Activated B cell treated with CpG ODN at 0.5 μM for 24 hours (primary cell): ENCODE data around the gene YJEFN3. TPM values are rescaled to one million over a fixed set of nuclear protein-coding genes. Genes with fewer than 3 reads are reported as not detected.

Experiments
- ATAC-seq: fragments of 200-7000 bp; cut with Tn5 transposase; one replicate; pipeline ENCODE4 v1.10.0; 2021; ENCODE audit warnings: low read depth, mild to moderate bottlenecking, moderate library complexity
- CTCF ChIA-PET: fragments of 350-600 bp; sonication (Branson Sonifier 250); formaldehyde crosslinking; loops from one replicate; lab custom pipeline; 2021; ENCODE audit warnings: antibody characterized with exemption; lab: Charles Lee
- POLR2A ChIA-PET: fragments of 350-600 bp; sonication (Branson Sonifier 250); formaldehyde crosslinking; loops from one replicate; lab custom pipeline; 2021; ENCODE audit warnings: antibody characterized with exemption; lab: Charles Lee
- DNase-seq: peaks from one replicate; pipeline ENCODE4 v3.0.0; 2022
- H3K27ac Mint-ChIP-seq: one replicate; pipeline ENCODE4 v1.8.0; 2020; ENCODE audit warnings: mixed read lengths
- H3K27me3 Mint-ChIP-seq: one replicate; pipeline ENCODE4 v1.8.0; 2021; ENCODE audit warnings: mixed read lengths
- H3K36me3 Mint-ChIP-seq: one replicate; pipeline ENCODE4 v1.8.0; 2021; ENCODE audit warnings: low read depth, mixed read lengths
- H3K4me1 Mint-ChIP-seq: one replicate; pipeline ENCODE4 v1.8.0; 2021; ENCODE audit warnings: mixed read lengths
- H3K4me3 Mint-ChIP-seq: one replicate; pipeline ENCODE4 v1.8.0; 2020; ENCODE audit warnings: mild to moderate bottlenecking, mixed read lengths
- H3K9me3 Mint-ChIP-seq: one replicate; pipeline ENCODE4 v1.8.0; 2020; ENCODE audit warnings: mixed read lengths
- CTCF ChIP-seq: fragments of 200-600 bp; IDR thresholded peaks from one replicate; pipeline ENCODE4 v1.8.0; 2022; ENCODE audit warnings: antibody characterized with exemption, mild to moderate bottlenecking
- intact Hi-C: fragments of 100-400 bp; cut with micrococcal nuclease; formaldehyde crosslinking; loops from one replicate; pipeline ENCODE4 v1.15.1; 2024
- total RNA-seq: library from RNA; stranded (reverse); gene quantifications from 2 replicates; pipeline ENCODE4 v1.2.3, GENCODE V29; 2022

Gene YJEFN3
- total RNA-seq, 1 donor from 2014 or later, result 9.1 TPM

GRCh38 chr19:19499272-19499995 is 29.3 kb upstream of the YJEFN3 start:
- no peaks in the 10 kb centered on the region for H3K27me3 Mint-ChIP-seq
- H3K27ac Mint-ChIP-seq, result no peak overlapping the region
- intact Hi-C loops, result no loop called here
- no peaks in the 10 kb centered on the region for H3K4me1 Mint-ChIP-seq
- ATAC-seq (no peak), DNase-seq (no peak)
- H3K36me3 Mint-ChIP-seq, result peaks cover 91% of the 10 kb centered on the region
- H3K4me3 Mint-ChIP-seq, result no peak overlapping the region
- ChIA-PET POLR2A (no interaction called here), CTCF (no interaction called here)
- no peak for TF ChIP-seq CTCF
- H3K9me3 Mint-ChIP-seq, result no peaks in the 10 kb centered on the region

- H3K27me3 Mint-ChIP-seq, result no peaks in the 10 kb centered on the region
- H3K9me3 Mint-ChIP-seq, result no peaks in the 10 kb centered on the region
- no peaks in the 10 kb centered on the region for H3K4me1 Mint-ChIP-seq
Measured at GRCh38 chr19:19500975-19501644, 27.6 kb upstream of the YJEFN3 start.

GRCh38 chr19:19501798-19502197 is 26.9 kb upstream of the YJEFN3 start:
- CTCF ChIA-PET, result no interaction called here
- Mint-ChIP-seq H3K36me3 (peaks cover 92% of the 10 kb centered on the region), H3K27ac (no peak overlapping the region)

More at GRCh38 chr19:19500975-19501644, 27.6 kb upstream of the YJEFN3 start:
- ATAC-seq (no peak), DNase-seq (no peak)
- Mint-ChIP-seq H3K36me3 (peaks cover 92% of the 10 kb centered on the region), H3K27ac (no peak overlapping the region), H3K4me3 (no peak overlapping the region)
- intact Hi-C loops, result no loop called here
- ChIA-PET CTCF (no interaction called here), POLR2A (no interaction called here)
- no peak for TF ChIP-seq CTCF

GRCh38 chr19:19502281-19502680 is 26.4 kb upstream of the YJEFN3 start:
- Mint-ChIP-seq H3K9me3 (no peaks in the 10 kb centered on the region), H3K4me3 (no peak overlapping the region), H3K36me3 (peaks cover 90% of the 10 kb centered on the region), H3K27me3 (no peaks in the 10 kb centered on the region), H3K27ac (no peak overlapping the region), H3K4me1 (no peaks in the 10 kb centered on the region)
- ChIA-PET POLR2A (no interaction called here), CTCF (no interaction called here)
- no peak for TF ChIP-seq CTCF
- ATAC-seq (no peak), DNase-seq (no peak)
- intact Hi-C loops, result no loop called here

More at GRCh38 chr19:19501798-19502197, 26.9 kb upstream of the YJEFN3 start:
- Mint-ChIP-seq H3K9me3 (no peaks in the 10 kb centered on the region), H3K27me3 (no peaks in the 10 kb centered on the region), H3K4me3 (no peak overlapping the region), H3K4me1 (no peaks in the 10 kb centered on the region)
- POLR2A ChIA-PET, result no interaction called here
- DNase-seq (no peak), ATAC-seq (no peak)
- TF ChIP-seq CTCF, result no peak
- intact Hi-C loops, result no loop called here

- Mint-ChIP-seq H3K4me3 (no peak overlapping the region), H3K4me1 (no peaks in the 10 kb centered on the region), H3K27ac (no peak overlapping the region), H3K9me3 (no peaks in the 10 kb centered on the region), H3K36me3 (peaks cover 89% of the 10 kb centered on the region), H3K27me3 (no peaks in the 10 kb centered on the region)
- intact Hi-C loops, result no loop called here
- POLR2A ChIA-PET, result no interaction called here
- CTCF ChIA-PET, result no interaction called here
- DNase-seq, result no peak
- no peak for TF ChIP-seq CTCF
- ATAC-seq, result no peak
Measured at GRCh38 chr19:19502808-19503602, 25.7 kb upstream of the YJEFN3 start.
